ENCODE data around the gene ANKRD13B.

Gene ANKRD13B

GRCh38 chr17:29618272-29619065 lies 25.5 kb downstream of the ANKRD13B start:
- FAIRE-seq: no peak

GRCh38 chr17:29619251-29619650 lies 26.3 kb downstream of the ANKRD13B start:
- FAIRE-seq: no peak

DNA sequence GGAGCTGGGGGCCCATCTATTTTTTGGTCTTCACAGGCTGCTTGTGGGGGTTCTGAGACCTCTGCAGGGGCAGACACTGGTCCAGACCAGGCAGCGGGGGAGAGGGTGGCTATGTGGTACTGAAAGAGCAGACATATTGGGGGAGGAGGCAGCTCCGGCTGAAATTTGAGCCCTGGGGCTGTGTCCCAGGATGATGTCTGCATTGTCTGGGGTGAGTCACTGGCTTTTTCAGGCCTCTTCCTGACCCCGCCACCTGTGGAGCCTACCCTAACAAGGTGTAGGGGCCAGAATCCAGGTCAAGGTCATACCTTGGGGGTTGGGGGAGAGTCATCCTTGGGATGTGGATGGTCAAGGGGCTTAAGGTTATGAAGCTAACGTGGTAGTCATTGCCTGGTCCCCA lies 27.3 kb downstream of the ANKRD13B start:
- FAIRE-seq: no peak

DNA sequence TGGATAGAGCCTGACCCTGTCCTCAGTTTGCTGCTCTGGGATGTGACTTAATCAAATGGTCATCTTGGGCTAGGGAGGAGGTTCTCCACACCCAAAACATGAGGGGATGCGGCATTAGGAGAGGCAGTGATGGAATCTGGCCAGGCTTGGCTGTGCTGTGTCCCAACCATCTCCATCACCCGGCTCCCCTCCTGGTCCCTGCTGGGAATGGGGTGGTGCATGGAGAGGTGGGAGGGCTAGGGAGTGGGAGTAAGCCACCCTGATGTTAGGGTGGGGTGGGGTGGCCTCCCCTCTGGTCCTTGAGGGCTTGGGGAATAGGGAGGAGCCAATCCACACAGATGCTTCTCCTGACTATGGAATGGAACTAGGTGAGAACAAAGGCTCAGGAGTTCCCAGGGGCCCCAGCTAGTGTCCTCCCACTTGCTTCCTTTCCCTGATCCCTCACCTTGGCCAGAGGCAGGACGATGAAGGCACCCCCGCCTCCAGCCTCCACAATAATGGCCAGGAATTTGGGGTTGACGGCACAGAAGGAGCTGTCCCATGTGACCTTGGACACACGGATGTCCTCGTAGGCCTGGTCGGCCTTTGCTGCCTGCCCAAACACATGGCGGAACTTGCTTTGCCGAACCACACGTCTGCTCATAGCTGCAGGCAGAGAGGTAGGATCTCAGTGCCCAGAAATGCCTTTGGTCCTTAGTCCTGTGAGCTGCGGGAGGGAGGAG lies 28.0 kb downstream of the ANKRD13B start:
- FAIRE-seq: no peak

DNA sequence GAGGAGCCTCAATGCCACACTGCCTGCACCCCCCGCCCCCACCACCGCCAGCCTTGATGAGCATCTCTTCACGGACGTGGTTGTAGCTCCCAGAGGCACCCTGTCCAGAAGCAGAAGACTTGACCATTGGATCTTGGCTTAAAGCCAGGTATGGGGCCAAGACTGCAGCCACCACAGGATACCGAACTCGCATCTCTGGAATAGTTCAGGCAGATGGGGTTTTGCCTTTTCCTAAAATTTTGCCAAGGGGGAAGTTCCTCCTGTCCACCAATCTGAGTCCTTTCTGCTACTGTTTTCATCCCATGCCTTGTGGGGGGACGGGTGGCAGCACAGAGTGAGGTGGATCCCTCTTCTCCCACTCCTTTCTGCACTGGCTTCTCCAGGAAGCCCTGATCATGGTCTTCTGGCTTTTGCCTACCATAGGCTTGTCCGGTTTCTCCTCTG lies 28.8 kb downstream of the ANKRD13B start:
- no peak for FAIRE-seq

DNA sequence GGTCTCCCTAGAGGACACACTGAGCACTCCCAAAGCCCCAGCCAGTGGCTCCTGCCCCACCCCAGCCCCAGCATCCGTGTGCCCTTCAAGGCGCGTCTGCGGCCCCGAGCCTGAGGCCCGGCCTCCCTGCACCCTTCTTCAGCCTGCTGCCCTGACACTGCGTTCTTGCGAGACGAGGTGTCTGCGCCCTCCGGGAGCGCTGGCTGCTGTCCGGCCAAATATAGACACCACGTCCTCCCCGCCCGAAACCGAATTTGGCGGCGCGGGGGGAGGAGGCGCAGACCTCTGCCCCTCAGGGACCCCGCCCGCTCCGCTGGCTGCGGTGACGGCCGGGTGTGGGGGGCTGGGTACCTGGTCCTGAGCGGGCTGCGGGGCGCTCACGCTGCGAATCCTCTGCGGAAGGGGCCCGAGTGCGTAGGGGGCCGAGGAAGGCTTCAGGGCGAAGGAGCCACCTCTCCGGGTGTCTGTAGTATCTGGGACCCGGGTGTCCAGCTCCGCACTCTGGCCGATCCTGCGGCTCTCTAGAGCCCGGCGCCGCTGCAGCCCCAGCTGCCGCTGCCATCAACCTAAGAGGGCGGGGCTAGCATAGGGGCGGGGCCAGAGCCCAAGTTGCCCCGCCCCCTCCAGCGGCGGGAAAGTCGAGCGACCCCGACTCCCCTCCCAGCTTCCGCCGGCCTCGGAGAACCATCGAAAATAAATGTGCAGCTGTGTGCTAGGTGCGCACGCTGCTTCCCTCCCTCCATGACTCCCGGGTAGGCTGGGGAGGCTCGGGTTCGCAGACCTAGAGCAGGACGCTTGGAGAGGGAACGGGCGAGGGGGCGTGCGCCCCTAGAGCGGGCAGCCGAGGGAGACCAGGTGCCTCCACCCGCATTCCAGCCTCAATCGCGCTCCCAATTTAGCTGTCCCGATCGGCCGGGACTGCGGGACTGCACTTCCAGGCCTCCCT lies 29.7 kb downstream of the ANKRD13B start, which contains the start of gene CORO6:
Gene CORO6 (minus strand): TSS at position 576 of the 946 bp plus-strand sequence. CDS start 1,491 bp downstream, outside the sequence.
- no peak for FAIRE-seq

- FAIRE-seq: no peak
These were observed 30.3 kb downstream of the ANKRD13B start for GRCh38 chr17:29623283-29623647.

- no peak for FAIRE-seq
These were observed 31.7 kb downstream of the ANKRD13B start for GRCh38 chr17:29624586-29624985.

DNA sequence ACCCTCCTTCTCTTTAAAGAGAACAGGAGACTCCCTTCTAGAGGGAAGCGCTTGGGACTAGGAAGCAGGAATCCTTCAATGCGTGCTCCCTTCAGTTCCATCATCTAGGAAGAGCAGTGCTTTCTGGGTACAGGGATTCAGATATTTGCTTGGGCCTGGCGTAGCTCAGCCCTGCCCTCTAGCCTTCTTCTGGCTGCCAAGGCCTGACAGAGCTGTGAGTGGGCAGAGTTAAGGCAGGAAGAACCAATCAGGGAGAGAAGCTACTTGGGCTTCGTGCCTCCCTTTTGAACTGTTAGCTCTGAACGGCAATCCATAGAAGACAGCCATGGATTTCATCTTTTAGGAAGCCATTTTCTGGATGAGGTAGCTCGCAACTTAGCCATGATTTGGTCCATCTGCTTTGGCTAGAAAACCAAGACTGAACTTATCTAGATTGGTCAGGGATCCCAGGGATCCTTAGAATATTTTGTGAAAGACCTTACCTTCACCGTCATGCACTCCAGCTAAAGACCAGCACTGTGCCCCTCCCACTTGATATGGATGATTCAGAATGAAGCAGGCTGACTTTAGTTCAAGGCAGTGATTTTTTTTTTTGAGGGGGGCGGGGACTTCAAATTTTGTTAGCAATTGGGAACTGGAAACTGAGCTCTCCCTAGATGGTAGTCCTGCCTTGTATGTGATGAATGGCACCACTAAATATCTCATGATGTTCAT lies 32.3 kb downstream of the ANKRD13B start:
- FAIRE-seq: no peak

DNA sequence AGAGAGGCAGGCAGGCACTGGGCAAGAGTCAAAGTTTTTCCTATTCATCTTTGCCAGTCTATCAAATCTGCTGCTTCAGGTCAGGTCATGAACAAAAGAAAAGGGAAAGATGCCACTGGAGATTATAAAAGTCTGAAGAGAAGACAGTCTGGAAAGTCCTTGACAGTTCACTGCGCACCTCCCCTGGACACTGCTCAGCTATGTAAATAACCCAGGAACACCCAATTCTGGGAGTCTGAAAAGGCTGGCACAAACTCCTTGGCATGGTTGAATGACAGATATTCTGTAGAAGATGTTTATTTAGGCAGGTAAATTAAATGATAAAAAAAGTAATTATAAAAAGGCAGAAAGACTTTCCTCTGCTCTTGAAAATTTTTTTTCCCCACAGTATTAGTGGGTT lies 35.0 kb downstream of the ANKRD13B start:
- FAIRE-seq: no peak

DNA sequence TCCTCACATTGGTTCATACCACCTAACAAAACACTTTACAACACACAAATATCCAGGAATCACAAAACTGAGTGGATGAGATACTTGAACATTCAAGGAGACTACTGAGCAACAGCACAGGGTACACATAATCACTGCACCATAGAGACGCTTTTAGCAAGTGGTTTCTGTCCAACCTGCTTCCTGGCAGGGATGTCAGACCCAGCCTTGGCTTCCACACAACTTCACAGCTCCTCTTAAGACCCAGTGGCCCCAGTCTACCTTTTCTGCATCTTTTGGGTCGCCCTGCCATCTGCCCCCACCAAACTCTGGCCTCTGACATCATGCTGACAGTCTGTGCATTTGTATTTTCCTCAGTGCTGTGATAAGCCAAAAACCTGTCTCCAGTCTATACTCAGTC lies 35.7 kb downstream of the ANKRD13B start:
- no peak for FAIRE-seq

GRCh38 chr17:29629839-29630238 lies 36.9 kb downstream of the ANKRD13B start:
- no peak for FAIRE-seq

- FAIRE-seq: no peak
These were observed 37.8 kb downstream of the ANKRD13B start for GRCh38 chr17:29630630-29631193.

DNA sequence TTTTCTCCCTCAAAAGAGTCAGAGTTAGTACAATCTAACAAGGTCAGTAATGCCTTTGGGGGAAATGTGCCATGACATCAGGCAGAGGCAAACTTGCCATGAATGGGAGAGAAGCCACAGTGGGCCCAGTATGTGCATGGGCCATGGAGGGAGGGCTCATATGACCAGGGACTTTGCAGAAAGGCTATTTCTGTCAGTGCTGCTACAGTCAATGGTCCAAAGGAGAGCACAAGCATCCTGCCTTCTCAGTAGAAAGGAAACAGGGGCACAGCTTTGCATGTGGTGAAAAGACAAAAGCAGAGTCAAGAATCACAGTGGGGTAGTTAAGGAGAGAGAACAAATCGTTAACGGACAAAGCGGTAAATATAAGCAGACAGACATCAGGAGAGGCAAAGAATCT lies 41.0 kb downstream of the ANKRD13B start:
- no peak for FAIRE-seq

DNA sequence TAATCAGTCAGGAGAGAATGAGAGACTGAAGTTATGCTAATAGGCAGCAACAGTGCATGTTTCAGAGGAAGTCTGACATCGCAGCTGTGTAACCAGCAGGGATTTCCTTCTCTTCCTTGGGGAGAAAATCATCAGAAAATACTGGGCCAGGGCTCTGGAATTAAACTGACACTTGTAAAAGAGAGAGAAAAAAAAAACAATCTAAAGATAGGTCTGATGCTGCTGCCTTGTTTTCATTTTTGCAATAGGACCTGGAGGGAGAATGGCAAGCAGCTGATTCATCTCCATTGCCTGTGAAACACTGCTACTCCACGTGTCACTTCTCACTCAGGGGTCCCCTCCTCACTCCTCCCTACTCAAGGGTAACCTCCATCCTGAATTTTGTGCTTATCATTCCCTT lies 47.5 kb downstream of the ANKRD13B start:
- FAIRE-seq: no peak

- FAIRE-seq: no peak
These were observed 48.2 kb downstream of the ANKRD13B start for GRCh38 chr17:29640981-29641642.

DNA sequence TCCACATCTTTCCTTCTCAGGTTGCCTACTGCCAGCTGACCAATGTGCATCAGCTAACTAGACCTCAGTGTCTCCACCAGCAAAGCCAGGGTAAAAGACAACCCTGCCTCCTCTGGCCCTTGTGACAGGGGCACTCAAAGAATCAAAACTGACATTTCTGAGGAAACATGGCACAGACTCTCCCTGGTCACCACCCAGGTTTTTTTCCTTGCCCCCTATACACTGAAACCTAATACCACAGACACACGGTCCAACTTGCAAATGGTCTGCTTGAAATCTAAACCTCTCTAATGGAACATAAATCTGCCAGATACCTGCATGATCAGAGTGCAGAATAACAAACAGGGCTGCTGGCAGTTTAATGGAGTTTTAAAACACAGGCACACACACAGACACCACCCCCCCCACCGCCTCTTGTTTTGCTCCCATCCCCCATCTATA lies 49.3 kb downstream of the ANKRD13B start:
- FAIRE-seq: no peak

DNA sequence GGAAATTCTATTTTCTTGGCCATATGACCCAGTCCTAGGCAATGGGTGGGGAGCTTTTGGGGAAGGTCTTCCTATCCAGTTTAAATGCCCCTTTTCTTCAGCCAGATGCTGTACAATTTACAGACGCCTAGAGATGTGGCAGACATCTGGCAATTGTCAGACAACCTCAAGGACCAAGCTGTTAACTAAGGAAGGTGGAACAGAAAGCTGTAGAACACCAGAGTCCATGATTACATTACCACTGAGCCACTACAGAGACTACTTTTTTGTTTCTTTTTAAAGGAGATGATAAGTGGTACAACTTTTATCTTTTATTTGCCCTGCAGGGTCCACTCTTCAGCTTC lies 50.9 kb downstream of the ANKRD13B start:
- FAIRE-seq: no peak

- FAIRE-seq: no peak
These were observed 52.7 kb downstream of the ANKRD13B start for GRCh38 chr17:29645515-29646051.

DNA sequence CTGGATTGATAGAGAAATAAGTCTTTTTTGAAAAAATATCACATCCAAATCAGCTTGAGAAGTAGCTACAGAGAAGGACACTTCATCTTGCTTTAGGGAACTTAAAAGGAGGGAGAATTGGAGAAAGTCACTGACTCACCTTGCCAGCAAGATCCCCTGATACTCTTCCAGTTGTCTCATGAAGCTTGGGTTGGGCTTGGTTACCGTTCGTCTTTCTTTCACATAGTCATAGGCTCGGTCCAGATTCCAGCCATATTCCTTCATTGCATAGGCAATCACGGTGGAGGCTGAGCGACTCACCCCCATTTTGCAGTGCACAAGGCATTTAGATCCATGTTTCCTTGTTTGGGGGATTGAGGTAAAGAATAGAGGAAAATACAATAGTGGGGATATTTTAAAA lies 55.1 kb downstream of the ANKRD13B start:
- FAIRE-seq: no peak

GRCh38 chr17:29649359-29649758 lies 56.4 kb downstream of the ANKRD13B start:
- FAIRE-seq: no peak

Measured in islet of Langerhans (tissue), 1 donor.